HS-27A (cell line): ENCODE results near the gene C9.
"Not testable (repeated sequence)": the region's sequence is repeated elsewhere in the genome, so short reads cannot be mapped to it uniquely, and the experiment has no call there.

Source experiments
- DNase-seq: peaks from one replicate; pipeline ENCODE4 v3.0.0-alpha.2; 2012; ENCODE audit warnings: low read depth, missing footprints

Gene C9

GRCh38 chr5:39328731-39329130, 35.6 kb downstream of the C9 start:
- no peak for DNase-seq

GRCh38 chr5:39323542-39323941, 40.8 kb downstream of the C9 start:
- no peak for DNase-seq

DNA sequence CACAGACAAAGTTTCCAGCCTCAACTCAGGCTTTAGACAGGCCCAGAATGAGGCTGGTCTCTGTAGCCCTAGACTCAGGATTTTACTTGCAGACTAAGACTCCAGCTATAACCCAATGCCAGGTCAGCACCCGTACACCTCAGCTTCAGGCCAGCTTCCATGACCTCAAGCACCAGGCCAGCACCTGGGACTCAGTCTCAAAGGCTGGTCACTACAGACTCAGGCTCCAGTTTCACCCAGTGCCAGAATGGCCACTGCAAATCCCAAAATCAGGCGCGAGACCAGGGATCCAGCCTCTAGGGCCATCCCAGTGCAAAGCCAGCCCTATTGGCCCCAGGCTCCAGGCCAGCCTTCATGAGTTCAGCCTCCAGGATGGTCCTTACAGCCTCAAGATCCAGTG, 44.9 kb downstream of the C9 start:
- no peak for DNase-seq

DNA sequence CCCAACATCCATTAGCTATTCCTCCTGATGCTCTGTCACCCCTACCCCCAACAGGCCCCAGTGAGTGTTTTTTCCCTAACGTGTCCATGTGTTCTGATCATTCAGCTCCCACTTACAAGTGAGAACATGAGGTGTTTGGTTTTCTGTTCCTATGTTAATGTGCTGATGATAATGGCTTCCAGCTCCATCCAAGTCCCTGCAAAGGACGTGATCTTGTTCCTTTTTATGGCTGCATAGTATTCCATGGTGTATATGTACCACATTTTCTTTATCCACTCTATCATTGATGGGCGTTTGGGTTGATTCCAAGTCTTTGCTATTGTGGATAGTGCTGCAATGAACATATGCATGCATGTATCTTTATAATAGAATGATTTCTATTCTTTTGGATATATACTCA, 47.8 kb downstream of the C9 start:
- not testable (repeated sequence) for DNase-seq

DNA sequence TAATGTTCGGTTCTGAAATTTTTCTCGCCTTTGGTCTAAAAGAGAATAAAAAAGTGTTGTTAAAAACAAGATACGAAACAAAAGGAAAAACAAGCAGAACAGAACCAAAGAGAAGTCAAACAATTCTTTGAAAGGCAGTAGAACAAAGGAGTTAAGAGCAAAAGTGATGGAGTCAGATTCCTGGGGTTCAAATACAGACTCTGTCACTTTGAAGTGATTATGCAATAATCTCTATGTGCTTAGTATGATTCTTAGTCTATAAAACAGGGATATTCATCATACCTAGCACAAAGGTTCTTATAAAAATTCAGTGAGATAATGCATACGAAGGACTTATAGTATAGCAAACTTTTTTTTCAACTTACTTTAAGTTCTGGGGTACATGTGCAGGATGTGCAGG, 48.3 kb downstream of the C9 start:
- DNase-seq = no peak

- DNase-seq = no peak
Measured at GRCh38 chr5:39314591-39314990, 49.7 kb downstream of the C9 start.

DNA sequence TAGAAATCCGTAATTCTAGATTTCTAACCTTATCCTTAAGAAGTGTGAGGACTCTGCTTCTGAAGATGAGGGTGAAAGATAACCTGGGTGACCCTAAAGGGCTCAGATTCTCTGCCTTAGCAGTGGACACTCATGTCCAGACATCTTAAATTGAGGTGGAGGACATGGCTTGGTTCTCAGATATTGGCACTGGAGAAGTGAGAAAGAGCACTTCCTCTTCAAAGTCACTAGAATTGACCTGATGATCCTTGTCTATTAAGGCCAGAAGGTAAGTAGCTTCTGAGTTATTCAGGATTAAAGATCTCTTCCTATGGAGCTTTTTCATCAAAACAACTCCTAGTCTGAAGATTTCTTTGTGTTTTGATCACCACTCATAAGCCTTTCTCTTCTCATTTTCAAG, 54.8 kb downstream of the C9 start:
- no peak for DNase-seq

DNA sequence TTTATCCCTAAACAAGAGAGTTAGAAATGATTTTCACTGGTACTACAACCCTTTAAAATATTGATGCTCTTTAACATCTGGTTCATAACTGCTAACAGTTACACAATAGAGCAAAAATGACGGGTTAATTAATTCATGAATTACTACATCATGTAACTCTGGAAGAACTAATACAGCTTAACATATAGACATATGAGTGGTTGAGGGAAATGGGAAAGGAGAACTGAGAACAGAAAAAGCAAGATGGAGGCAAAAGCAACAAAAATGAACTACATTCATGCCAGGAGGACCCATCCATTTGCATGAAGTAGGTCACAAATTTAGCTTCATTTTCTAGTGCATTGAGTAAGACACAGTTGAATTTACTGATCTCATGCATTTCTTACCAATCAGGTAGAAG, 61.8 kb downstream of the C9 start:
- DNase-seq = no peak

- DNase-seq = no peak
Measured at GRCh38 chr5:39301406-39301805, 62.9 kb downstream of the C9 start.

DNA sequence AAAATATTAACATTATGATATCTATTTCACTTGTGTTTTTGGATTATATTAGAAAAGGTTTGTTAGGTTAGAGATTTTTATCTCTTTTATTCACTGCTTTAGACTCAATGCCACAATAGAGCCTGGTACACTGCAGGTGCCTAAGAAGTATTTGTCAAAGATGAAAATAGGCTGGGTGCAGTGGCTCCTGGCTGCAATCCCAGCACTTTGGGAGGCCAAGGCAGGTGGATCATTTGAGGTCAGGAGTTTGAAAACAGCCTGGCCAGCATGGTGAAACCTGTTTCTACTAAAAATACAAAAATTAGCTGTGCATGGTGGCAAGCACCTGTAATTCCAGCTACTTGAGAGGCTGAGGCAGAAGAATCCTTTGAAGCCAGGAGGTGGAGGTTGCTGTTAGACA, 64.3 kb downstream of the C9 start:
- DNase-seq = no peak

DNA sequence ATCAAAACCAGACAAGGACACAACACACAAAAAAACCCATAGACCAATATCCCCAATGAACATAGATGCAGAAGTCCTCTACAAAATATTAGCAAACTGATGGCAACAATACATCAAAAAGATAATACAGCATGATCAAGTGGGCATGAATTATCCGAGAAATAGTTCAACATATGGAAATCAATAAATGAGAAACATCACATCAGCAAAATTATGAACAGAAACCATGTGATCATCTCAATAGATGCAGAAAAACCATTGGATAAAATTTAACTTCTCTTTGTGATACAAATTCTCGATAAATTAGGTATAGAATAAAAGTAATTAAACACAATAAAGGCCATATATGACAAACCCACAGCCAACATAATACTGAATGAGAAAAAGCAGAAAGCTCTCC, 69.6 kb downstream of the C9 start:
- no peak for DNase-seq

- DNase-seq = no peak
Measured at GRCh38 chr5:39284552-39284951, 79.7 kb downstream of the C9 start.

- peak; percentile 54 for DNase-seq
Measured at GRCh38 chr5:39283231-39283818, 81.0 kb downstream of the C9 start.

GRCh38 chr5:39282561-39282960, 81.7 kb downstream of the C9 start:
- DNase-seq = no peak

DNA sequence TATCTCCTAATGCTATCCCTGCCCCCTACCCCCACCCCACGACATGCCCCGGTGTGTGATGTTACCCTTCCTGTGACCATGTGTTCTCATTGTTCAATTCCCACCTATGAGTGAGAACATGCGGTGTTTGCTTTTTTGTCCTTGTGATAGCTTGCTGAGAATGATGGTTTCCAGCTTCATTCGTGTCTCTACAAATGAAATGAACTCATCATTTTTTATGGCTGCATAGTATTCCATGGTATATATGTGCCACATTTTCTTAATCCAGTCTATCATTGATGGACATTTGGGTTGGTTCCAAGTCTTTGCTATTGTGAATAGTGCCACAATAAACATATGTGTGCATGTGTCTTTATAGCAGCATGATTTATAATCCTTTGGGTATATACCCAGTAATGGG, 88.4 kb downstream of the C9 start:
- DNase-seq = not testable (repeated sequence)

DNA sequence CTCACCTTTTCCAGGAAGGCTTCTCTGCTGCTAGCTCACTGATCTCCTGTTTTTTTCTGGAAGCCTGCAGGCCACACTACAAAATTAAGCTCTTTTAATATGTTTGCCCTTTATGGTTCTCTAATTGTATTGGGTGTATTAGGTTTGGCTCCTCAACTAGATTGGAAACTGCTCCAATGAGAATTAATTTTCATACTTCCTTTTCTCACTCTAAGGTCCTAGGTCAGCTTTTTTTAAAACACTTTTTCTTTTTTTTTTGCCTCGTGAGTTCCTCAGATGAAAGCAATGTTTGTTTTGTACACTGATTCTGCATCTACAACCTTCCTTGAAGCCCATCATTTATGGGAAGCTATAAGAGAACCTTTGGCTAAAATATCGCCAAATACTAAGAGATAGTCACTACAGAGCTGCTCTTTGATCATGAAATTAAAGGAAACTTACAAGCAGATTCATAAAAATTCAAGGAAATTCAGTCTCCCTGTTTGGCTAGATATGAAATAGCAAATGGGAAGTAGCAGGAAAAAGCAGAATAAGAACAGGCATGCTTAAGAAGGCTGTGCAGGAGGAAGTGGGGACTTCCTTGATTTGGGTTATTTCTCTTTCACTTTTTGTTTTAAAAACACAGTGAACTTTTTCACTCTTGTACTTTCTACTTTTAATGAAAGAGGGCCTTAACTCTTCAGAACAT, 89.8 kb downstream of the C9 start:
- no peak for DNase-seq

GRCh38 chr5:39273314-39273954, 90.9 kb downstream of the C9 start:
- no peak for DNase-seq

DNA sequence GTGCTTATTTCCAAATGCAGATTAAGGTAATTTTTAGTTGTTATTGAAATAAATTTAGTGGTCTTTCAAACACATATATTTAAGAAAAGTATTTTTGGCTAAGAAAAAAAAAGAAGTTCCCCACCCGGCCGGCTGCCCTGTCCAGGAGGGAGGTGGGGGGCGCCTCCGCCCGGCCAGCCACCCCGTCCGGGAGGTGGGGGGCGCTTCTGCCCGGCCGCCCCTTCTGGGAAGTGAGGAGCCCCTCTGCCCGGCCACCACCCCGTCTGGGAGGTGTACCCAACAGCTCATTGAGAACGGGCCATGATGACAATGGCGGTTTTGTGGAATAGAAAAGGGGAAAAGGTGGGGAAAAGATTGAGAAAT, 91.4 kb downstream of the C9 start:
- not testable (repeated sequence) for DNase-seq

GRCh38 chr5:39270225-39270848, 94.0 kb downstream of the C9 start:
- DNase-seq = no peak

DNA sequence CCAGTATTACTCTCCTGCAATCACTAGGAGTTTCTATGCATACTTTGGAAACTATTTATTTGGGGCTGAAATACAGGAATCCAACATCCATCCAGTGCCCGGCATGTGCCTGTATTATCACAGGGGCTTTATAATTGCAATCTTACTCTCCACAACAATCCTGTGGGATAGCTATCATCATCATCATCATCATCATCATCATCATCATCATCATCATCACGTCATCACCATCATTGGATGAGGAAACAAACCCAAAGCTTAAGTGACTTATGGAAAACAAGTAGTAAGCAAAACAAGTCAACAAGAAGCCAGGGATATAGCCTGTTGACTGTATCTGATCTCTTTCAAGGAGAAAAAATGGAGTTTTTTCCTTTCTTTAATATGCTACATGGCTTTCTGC, 97.1 kb downstream of the C9 start:
- no peak for DNase-seq

GRCh38 chr5:39266442-39266841, 97.9 kb downstream of the C9 start:
- no peak for DNase-seq

GRCh38 chr5:39264528-39264927, 99.8 kb downstream of the C9 start:
- no peak for DNase-seq

GRCh38 chr5:39262981-39263380, 101.3 kb downstream of the C9 start:
- no peak for DNase-seq
